DMS114 treated with DMSO at 0.1 percent for 48 hours (cell line): ENCODE measurements around the gene CLEC20A.

Experiments used
- DNase-seq: peaks from one replicate; lab custom pipeline; 2025; ENCODE audit not compliant: unreplicated experiment; lab: John Stamatoyannopoulos, UW

Gene CLEC20A

GRCh38 chr1:178500936-178501554 is 4.3 kb upstream of the CLEC20A start:
- no peak for DNase-seq

- no peak for DNase-seq
These were observed 3.5 kb upstream of the CLEC20A start for GRCh38 chr1:178500091-178500770.

GRCh38 chr1:178498896-178499675 is 2.3 kb upstream of the CLEC20A start:
- no peak for DNase-seq

GRCh38 chr1:178497903-178498478 is 1.2 kb upstream of the CLEC20A start:
- no peak for DNase-seq

- DNase-seq = no peak
These were observed 889 bp downstream of the CLEC20A start for GRCh38 chr1:178495741-178496409.

GRCh38 chr1:178495158-178495557 is 1.6 kb downstream of the CLEC20A start:
- no peak for DNase-seq

GRCh38 chr1:178494569-178494971 is 2.2 kb downstream of the CLEC20A start:
- DNase-seq = no peak

GRCh38 chr1:178493301-178493741 is 3.4 kb downstream of the CLEC20A start:
- DNase-seq = no peak

- no peak for DNase-seq
These were observed 4.4 kb downstream of the CLEC20A start for GRCh38 chr1:178492341-178492740.

GRCh38 chr1:178491721-178492120 is 5.0 kb downstream of the CLEC20A start:
- DNase-seq = no peak

- no peak for DNase-seq
These were observed 5.8 kb downstream of the CLEC20A start for GRCh38 chr1:178490967-178491366.

GRCh38 chr1:178490136-178490535 is 6.6 kb downstream of the CLEC20A start:
- DNase-seq = no peak

GRCh38 chr1:178489399-178489798 is 7.4 kb downstream of the CLEC20A start:
- DNase-seq = no peak

GRCh38 chr1:178488393-178488792 is 8.4 kb downstream of the CLEC20A start:
- DNase-seq = no peak

GRCh38 chr1:178487070-178487615 is 9.6 kb downstream of the CLEC20A start:
- no peak for DNase-seq

- no peak for DNase-seq
These were observed 10.4 kb downstream of the CLEC20A start for GRCh38 chr1:178486100-178487069.

- no peak for DNase-seq
These were observed 11.2 kb downstream of the CLEC20A start for GRCh38 chr1:178485541-178485981.

- no peak for DNase-seq
These were observed 12.0 kb downstream of the CLEC20A start for GRCh38 chr1:178484698-178485225.

GRCh38 chr1:178483251-178483957 is 13.4 kb downstream of the CLEC20A start:
- no peak for DNase-seq
